Uterus (tissue), 4 donors: Measurements from ENCODE around the gene ATL2. TPM values are rescaled to one million over a fixed set of nuclear protein-coding genes. Genes with fewer than 3 reads are reported as not detected.

Source experiments
- DNase-seq, 2 donors: peaks; one replicate each; pipeline ENCODE4 v3.0.0-alpha.2; 2019 to 2020
- H3K27ac ChIP-seq, 2 donors: fragments of 200-600 bp; sonication (generic); 1 replicate in 1 of 2; 2 replicates in 1 of 2; pipeline ENCODE4 v1.5.1; 2016 to 2018
- H3K27me3 ChIP-seq, 2 donors: fragments of 200-600 bp; sonication (generic); one replicate each; pipeline ENCODE4 v1.5.1; 2018 to 2019; ENCODE audit warnings: control low read depth in 1 of 2
- H3K36me3 ChIP-seq, 2 donors: fragments of 200-600 bp; sonication (generic); one replicate each; pipeline ENCODE4 v1.5.1; 2019; ENCODE audit warnings: control low read depth in 1 of 2
- H3K4me1 ChIP-seq, 2 donors: fragments of 200-600 bp; sonication (generic); one replicate each; pipeline ENCODE4 v1.5.1; 2018 to 2019; ENCODE audit warnings: control low read depth in 1 of 2
- H3K4me3 ChIP-seq, 2 donors: fragments of 200-600 bp; sonication (generic); 1 replicate in 1 of 2; 2 replicates in 1 of 2; pipeline ENCODE4 v1.5.1; 2018 to 2019; ENCODE audit warnings: mild to moderate bottlenecking in 1 of 2
- H3K9me3 ChIP-seq, 2 donors: fragments of 200-600 bp; sonication (generic); one replicate each; pipeline ENCODE4 v1.5.1; 2019; ENCODE audit warnings: control low read depth in 1 of 2
- POLR2A ChIP-seq, 2 donors: fragments of 450-650 bp; IDR thresholded peaks; one replicate each; pipeline ENCODE4 v1.6.1; 2016; ENCODE audit warnings: antibody characterized with exemption in 2 of 2, mild to moderate bottlenecking in 1 of 2, moderate library complexity in 1 of 2
- intact Hi-C: fragments of 100-400 bp; cut with DNase I; formaldehyde crosslinking; loops from one replicate; pipeline ENCODE4 v1.15.1; 2023; ENCODE audit warnings: low total_unique reads
- total RNA-seq, 4 donors: library from RNA; depleted of rRNA in 3 of 4; stranded (reverse); fragments of >200 nt in 3 of 4; gene quantifications; one replicate each; pipeline versions ENCODE4 v1.1.0 to v1.2.4, GENCODE V29; 2014 to 2023
- TF ChIP-seq, protein P1 (sequence below), 4 experiments: fragments of 200-600 bp in 2 of 4; fragments of 450-650 bp in 2 of 4; sonication (generic) in 2 of 4; IDR thresholded peaks; one replicate each; pipeline ENCODE4 v1.5.1; 2016 to 2019; ENCODE audit warnings: antibody characterized with exemption in 4 of 4, mild to moderate bottlenecking in 2 of 4, moderate library complexity in 1 of 4
- donor health status: DM: yes; HTN: yes; CAD: no.

Gene ATL2
- total RNA-seq, 4 donors from 2014 or later: 90.9 to 404 (median 140) TPM

DNA sequence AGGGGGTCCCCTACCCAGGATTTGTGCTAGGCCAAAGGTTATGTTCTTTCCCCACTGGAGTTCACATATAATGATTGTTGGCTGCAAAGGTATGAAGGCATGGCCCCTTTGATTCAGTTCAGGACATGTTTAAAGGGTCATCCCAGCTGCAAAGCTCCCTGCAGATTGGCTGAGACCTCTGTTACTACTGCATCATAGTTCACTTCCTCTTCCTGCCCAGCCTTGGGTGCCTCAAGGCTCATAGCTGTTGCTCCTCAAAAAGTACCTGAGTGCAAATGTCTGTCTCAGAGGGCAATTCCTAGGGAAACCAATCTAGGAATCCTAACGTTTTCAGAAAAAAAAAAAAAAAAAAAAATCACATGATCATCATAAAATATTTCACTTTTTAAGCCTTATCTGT, 125.1 kb downstream of the ATL2 start:
- H3K4me1 ChIP-seq: no peaks in the 10 kb centered on the region
- intact Hi-C loops: no loop called here
- H3K4me3 ChIP-seq: no peak overlapping the region
- no peak for DNase-seq
- no peaks in the 10 kb centered on the region for H3K9me3 ChIP-seq
- H3K36me3 ChIP-seq: no peaks in the 10 kb centered on the region
- TF ChIP-seq, protein P1, sequence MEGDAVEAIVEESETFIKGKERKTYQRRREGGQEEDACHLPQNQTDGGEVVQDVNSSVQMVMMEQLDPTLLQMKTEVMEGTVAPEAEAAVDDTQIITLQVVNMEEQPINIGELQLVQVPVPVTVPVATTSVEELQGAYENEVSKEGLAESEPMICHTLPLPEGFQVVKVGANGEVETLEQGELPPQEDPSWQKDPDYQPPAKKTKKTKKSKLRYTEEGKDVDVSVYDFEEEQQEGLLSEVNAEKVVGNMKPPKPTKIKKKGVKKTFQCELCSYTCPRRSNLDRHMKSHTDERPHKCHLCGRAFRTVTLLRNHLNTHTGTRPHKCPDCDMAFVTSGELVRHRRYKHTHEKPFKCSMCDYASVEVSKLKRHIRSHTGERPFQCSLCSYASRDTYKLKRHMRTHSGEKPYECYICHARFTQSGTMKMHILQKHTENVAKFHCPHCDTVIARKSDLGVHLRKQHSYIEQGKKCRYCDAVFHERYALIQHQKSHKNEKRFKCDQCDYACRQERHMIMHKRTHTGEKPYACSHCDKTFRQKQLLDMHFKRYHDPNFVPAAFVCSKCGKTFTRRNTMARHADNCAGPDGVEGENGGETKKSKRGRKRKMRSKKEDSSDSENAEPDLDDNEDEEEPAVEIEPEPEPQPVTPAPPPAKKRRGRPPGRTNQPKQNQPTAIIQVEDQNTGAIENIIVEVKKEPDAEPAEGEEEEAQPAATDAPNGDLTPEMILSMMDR (IDR thresholded peaks at IDR 0.05): no peak
- no peak for TF ChIP-seq POLR2A (IDR thresholded peaks at IDR 0.05)
- H3K27me3 ChIP-seq: no peaks in the 10 kb centered on the region
- no peak overlapping the region for H3K27ac ChIP-seq

DNA sequence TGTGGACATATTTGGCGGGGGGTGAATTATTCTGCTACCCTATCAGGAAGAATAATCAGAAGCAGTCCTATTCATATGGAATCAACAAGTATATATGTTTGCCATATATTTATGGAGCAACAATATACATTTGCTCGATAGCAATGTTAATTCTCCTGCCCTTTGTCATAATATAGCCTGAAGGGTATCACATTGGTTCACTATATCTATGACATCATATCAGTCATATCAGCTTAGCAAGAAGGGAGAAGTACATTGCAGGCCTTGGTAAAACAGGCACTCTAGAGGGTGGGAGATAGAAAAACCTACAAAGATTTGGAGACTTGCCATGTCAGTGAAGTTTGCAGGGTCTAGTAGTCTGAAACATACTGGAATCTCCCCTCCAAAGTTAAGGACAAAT, 128.4 kb downstream of the ATL2 start:
- no peaks in the 10 kb centered on the region for H3K27me3 ChIP-seq
- TF ChIP-seq, protein P1 (IDR thresholded peaks at IDR 0.05): no peak
- no peak for TF ChIP-seq POLR2A (IDR thresholded peaks at IDR 0.05)
- no peak overlapping the region for H3K4me3 ChIP-seq
- no peaks in the 10 kb centered on the region for H3K9me3 ChIP-seq
- intact Hi-C loops: no loop called here
- H3K4me1 ChIP-seq: no peaks in the 10 kb centered on the region
- no peak overlapping the region for H3K27ac ChIP-seq
- no peak for DNase-seq
- H3K36me3 ChIP-seq: no peaks in the 10 kb centered on the region

DNA sequence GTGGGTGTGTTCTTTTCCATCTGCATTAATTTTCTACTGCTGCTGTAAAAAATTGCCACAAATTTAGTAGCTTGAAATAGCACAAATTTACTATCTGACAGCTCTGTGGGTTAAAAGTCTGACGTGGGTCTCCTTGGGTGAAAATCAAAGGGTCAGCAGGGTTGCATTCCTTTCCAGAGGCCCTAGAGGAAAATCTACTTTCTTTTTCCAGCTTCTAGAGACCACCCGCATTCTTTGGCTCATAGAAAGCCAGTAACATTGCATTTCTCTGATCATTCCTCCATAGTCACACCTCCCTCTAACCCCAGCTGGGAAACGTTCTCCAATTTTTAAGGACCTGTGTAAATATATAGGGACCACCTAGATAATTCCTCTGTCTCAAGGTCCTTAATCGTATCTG, 128.8 kb downstream of the ATL2 start:
- no peaks in the 10 kb centered on the region for H3K4me1 ChIP-seq
- DNase-seq: no peak
- no peak overlapping the region for H3K4me3 ChIP-seq
- H3K36me3 ChIP-seq: no peaks in the 10 kb centered on the region
- H3K27ac ChIP-seq: no peak overlapping the region
- H3K9me3 ChIP-seq: no peaks in the 10 kb centered on the region
- intact Hi-C loops: no loop called here
- H3K27me3 ChIP-seq: no peaks in the 10 kb centered on the region
- no peak for TF ChIP-seq POLR2A (IDR thresholded peaks at IDR 0.05)
- TF ChIP-seq, protein P1 (IDR thresholded peaks at IDR 0.05): no peak

DNA sequence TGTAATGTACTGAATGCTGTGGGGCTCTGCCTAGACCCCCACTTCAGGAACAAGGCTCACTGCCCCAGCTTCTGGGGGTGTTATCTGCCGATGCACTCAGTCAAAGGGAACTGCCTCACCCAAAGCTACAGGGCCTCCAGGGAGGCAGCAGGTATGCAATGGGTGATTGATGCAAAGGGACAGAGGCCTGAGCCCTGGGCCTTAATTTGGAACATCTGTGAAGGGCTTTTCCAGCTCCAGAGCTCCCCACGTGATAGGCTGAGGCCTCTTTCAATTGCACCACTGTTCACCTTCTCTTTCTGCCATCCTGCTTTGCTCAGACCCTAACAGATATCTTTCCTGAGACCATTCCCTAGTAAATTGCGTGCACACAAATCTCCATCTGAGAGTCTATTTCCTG, 131.0 kb downstream of the ATL2 start:
- Histone ChIP-seq H3K4me3 (no peak overlapping the region), H3K27ac (no peak overlapping the region), H3K27me3 (no peaks in the 10 kb centered on the region), H3K4me1 (no peaks in the 10 kb centered on the region), H3K9me3 (no peaks in the 10 kb centered on the region), H3K36me3 (no peaks in the 10 kb centered on the region)
- intact Hi-C loops: no loop called here
- DNase-seq: no peak
- no peak for TF ChIP-seq POLR2A (IDR thresholded peaks at IDR 0.05)
- TF ChIP-seq, protein P1 (IDR thresholded peaks at IDR 0.05): no peak

DNA sequence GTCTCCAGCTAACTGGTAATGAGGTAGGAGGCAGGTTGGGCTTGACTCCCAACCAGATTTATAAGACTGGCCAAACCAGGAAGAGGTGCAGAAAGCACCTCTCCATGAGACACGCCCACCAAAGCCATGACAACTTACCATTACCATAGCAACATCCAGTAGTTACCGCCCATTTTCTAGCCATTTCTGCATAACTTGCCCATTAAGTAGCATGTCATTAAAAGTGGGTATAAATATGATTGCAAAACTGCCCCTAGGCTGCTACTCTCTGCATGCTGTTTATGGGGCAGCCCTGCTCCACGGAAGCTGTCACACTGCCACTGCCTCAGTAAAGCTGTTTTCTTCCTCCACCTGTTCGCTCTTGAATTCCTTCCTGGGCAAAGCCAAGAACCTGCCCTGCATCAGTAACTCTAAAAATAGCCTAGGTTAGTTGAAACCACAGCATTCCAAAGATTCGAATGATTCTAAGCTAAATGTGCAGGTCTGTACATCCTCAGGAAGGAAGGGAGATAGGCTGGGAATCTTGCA, 131.9 kb downstream of the ATL2 start:
- intact Hi-C loops: no loop called here
- no peaks in the 10 kb centered on the region for H3K4me1 ChIP-seq
- no peak overlapping the region for H3K4me3 ChIP-seq
- no peak for TF ChIP-seq POLR2A (IDR thresholded peaks at IDR 0.05)
- TF ChIP-seq, protein P1 (IDR thresholded peaks at IDR 0.05): no peak
- H3K36me3 ChIP-seq: no peaks in the 10 kb centered on the region
- no peak for DNase-seq
- no peaks in the 10 kb centered on the region for H3K27me3 ChIP-seq
- H3K27ac ChIP-seq: no peak overlapping the region
- no peaks in the 10 kb centered on the region for H3K9me3 ChIP-seq
